Renal pelvis (tissue), 12 donors: ENCODE measurements around the gene KRT31. TPM values are rescaled to one million over a fixed set of nuclear protein-coding genes. Genes with fewer than 3 reads are reported as not detected.
"Not testable (repeated sequence)": the region's sequence is repeated elsewhere in the genome, so short reads cannot be mapped to it uniquely, and the experiment has no call there.

ENCODE experiments used
- DNase-seq: peaks from one replicate; pipeline ENCODE4 v3.0.0-alpha.2; 2013
- long read RNA-seq, 16 experiments: transcript quantifications; one replicate each; lab custom pipeline, GENCODE V29; 2026
- polyA plus RNA-seq, 3 donors: library from polyadenylated mRNA; unstranded; fragments of 120-200 nt; gene quantifications; one replicate each; pipeline ENCODE4 v1.2.1, GENCODE V29; 2013; ENCODE audit not compliant: insufficient read length in 3 of 3

The KRT31 gene
- polyA plus RNA-seq = not detected
- long read RNA-seq, donor 1 = 0 reads
- long read RNA-seq, donor 2 = 0 reads
- long read RNA-seq, donor 3 = 0 reads
- long read RNA-seq, donor 4 = 0 reads
- long read RNA-seq, donor 5 = 0 reads
- long read RNA-seq, donor 6 = 0 reads
- long read RNA-seq, donor 7 = 0 reads
- long read RNA-seq, donor 8 = 0 reads
- long read RNA-seq, donor 9 = 0 reads
- long read RNA-seq, donor 10 = 0 reads
- long read RNA-seq, donor 11 = 0 reads
- long read RNA-seq, donor 12 = 0 reads
- long read RNA-seq, donor 13 = 0 reads
- long read RNA-seq, donor 14 = 0 reads
- long read RNA-seq, donor 15 = 0 reads
- long read RNA-seq, donor 16 = 0 reads

- DNase-seq = no peak
Measured at GRCh38 chr17:41396996-41397660, at the start of gene KRT31. KRT31 (minus strand) TSS chr17:41397608; CDS start chr17:41397539, 69 bp downstream.

GRCh38 chr17:41446806-41447205 is 49.4 kb upstream of the KRT31 start:
- DNase-seq = no peak

- no peak for DNase-seq
Measured at GRCh38 chr17:41444640-41445039, 47.2 kb upstream of the KRT31 start.

GRCh38 chr17:41444186-41444585 is 46.8 kb upstream of the KRT31 start:
- DNase-seq = no peak

- no peak for DNase-seq
Measured at GRCh38 chr17:41442739-41443138, 45.3 kb upstream of the KRT31 start.

- DNase-seq = no peak
Measured at GRCh38 chr17:41440531-41441033, 43.2 kb upstream of the KRT31 start, which contains the start of gene KRT38. KRT38 (minus strand) TSS chr17:41440983; CDS start chr17:41440921, 62 bp downstream.

GRCh38 chr17:41439375-41439774 is 42.0 kb upstream of the KRT31 start:
- DNase-seq = no peak

GRCh38 chr17:41437769-41438168 is 40.4 kb upstream of the KRT31 start:
- DNase-seq = no peak

- DNase-seq = no peak
Measured at GRCh38 chr17:41437254-41437653, 39.8 kb upstream of the KRT31 start.

- DNase-seq = no peak
Measured at GRCh38 chr17:41434415-41434814, 37.0 kb upstream of the KRT31 start.

GRCh38 chr17:41434005-41434404 is 36.6 kb upstream of the KRT31 start:
- no peak for DNase-seq

GRCh38 chr17:41433586-41433985 is 36.2 kb upstream of the KRT31 start:
- no peak for DNase-seq

GRCh38 chr17:41430376-41430775 is 33.0 kb upstream of the KRT31 start:
- not testable (repeated sequence) for DNase-seq

- no peak for DNase-seq
Measured at GRCh38 chr17:41429667-41430066, 32.3 kb upstream of the KRT31 start.

GRCh38 chr17:41428591-41429291 is 31.3 kb upstream of the KRT31 start:
- DNase-seq = no peak

GRCh38 chr17:41424111-41424635 is 26.8 kb upstream of the KRT31 start, which contains the start of gene KRT37:
KRT37 (minus strand) TSS chr17:41424585; CDS start chr17:41424523, 62 bp downstream.
- no peak for DNase-seq

GRCh38 chr17:41422586-41422985 is 25.2 kb upstream of the KRT31 start:
- not testable (repeated sequence) for DNase-seq

- DNase-seq = no peak
Measured at GRCh38 chr17:41421617-41422016, 24.2 kb upstream of the KRT31 start.

- DNase-seq = no peak
Measured at GRCh38 chr17:41421116-41421515, 23.7 kb upstream of the KRT31 start.

GRCh38 chr17:41420134-41420533 is 22.7 kb upstream of the KRT31 start:
- DNase-seq = no peak

GRCh38 chr17:41419716-41420115 is 22.3 kb upstream of the KRT31 start:
- no peak for DNase-seq
